HG03442 (cell line): ENCODE measurements around the gene STIP1.

ENCODE experiments used
- ATAC-seq: cut with Tn5 transposase; IDR thresholded peaks from one replicate; pipeline ENCODE4 v1.9.1; 2021; ENCODE audit warnings: mild to moderate bottlenecking, moderate library complexity; ENCODE audit not compliant: unreplicated experiment

The STIP1 gene

DNA sequence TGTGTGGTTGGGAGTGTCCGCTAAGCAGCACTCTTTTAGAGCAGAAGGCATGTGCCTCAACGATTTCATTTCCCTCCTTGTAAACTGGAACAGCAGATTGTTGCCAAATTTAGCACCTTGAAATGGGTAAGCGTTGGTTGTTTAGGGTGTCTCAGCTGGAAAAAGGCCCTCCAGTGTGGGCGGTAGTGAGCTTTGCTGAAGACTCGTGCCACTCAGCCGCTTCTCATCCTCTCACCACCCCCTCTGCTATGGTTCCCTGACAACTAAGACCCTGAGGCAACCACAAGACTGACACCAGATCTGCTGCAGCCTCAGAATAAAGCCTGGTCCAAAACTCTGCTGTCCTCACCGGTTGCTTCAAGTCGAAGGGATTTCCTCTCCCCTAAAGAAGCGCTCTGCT, 10.7 kb downstream of the STIP1 start:
- ATAC-seq, result no peak

DNA sequence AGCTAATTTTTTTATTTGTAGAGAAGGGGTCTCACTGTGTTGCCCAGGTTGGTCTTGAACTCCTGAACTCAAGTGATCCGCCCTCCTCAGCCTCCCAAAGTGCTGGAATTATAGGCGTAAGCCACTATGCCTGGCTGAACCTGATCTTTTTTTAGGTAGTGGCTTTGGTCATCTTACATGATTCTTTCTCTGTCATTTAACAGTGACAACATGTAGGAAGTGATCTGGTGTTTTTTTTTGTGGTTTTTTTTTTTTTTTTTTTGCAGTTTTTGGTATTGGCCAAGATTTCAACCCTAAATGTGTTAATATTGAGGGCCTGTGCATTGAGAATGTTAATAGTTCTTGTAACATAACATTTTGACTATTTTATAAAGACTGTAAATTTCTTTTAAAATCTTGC, 12.5 kb downstream of the STIP1 start:
- ATAC-seq, result no peak

DNA sequence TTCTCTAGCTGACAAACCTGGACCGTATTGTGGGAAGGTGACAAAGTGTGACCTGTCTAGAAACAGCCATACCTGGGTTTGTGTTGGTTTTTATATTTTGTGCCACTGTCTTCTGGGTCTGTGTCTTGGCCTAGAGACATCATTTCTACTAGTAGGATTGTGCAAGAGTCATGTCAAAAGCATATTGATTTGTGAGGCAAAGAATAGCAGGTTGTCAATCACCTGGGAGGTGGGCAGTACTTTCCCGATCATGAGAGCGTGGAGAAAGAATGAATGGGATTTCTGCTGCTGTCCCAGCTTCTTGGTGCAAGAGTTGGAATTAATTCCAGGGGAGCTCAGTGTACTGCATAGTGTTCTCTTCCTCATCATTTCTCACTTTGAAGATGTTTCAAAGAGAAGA, 15.6 kb downstream of the STIP1 start:
- ATAC-seq, result no peak

DNA sequence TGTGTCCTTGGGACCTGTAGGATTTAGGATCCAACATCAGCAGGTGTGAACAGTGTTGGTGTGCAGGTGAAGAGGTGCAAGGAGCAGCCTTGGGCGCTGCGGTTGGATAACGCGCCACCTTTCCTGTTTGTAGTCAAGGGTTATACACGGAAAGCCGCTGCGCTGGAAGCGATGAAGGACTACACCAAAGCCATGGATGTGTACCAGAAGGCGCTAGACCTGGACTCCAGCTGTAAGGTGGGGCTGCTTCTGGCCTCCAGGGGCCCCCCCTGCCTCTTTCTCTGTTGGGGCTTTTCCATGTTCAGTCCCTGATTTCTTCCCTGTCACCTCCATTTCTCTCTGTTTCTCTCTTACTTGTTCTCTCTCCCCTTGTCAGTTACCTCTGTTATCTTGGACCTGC, 17.0 kb downstream of the STIP1 start:
- ATAC-seq, result no peak

DNA sequence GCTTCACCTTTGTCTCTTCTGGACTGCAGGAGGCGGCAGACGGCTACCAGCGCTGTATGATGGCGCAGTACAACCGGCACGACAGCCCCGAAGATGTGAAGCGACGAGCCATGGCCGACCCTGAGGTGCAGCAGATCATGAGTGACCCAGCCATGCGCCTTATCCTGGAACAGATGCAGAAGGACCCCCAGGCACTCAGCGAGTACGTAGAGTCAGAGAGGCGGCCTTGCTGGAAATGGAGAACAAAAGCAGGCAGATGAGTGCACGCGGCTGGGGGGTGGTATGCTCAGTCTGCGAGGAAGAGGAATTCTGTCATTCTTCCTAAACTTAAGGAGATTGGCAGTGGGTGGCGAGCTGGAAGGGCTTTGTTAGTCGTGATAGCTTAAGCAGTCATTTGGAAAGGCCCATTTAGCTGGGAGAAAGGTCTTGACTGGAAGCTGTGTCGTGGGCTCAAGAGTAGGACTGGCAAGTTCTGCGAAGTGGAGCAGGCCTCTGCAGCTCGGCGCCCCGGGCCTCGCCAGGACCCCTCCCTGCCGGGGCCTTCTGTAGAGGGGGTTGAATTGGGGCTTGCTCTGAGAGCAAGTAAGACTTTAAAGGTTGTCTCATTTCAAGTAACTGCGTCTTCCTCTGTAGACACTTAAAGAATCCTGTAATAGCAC, 17.6 kb downstream of the STIP1 start:
- ATAC-seq, result no peak

DNA sequence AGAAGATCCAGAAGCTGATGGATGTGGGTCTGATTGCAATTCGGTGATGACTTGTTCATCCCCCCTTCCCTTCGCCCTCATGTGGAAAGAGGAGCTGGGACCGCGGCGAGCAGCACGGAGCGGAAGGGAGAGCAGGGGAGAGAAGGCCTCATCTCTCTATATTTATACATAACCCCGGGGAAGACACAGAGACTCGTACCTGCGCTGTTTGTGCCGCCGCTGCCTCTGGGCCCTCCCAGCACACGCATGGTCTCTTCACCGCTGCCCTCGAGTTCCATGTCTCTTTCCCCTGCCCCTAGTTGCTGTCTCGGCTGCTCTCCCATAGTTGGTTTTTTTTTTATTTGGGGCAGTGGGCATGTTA, 18.1 kb downstream of the STIP1 start:
- no peak for ATAC-seq

DNA sequence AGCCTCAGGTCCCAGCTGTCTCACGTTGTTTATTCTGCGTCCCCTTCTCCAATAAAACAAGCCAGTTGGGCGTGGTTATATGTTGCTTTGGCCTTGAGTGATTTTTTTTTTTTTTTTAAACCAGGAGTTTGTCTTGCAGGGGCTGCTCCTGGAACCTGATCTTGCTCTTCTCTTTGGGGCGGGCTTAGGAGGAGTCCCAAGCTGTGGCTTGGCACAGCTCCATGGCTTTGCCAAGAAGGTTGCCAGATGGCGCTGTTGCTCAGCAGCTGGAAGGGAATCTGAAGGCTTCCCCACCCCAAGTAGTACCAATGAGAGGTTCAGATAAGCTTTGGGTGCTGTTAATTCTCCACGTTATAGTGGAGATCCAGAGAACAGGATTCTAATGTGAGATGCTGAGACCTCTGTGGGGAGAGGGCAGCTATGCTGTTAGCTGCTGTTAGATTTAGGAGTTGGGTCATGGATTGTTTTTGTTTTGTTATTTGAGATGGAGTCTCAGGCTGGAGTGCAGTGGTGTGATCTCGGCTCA, 18.6 kb downstream of the STIP1 start:
- no peak for ATAC-seq

DNA sequence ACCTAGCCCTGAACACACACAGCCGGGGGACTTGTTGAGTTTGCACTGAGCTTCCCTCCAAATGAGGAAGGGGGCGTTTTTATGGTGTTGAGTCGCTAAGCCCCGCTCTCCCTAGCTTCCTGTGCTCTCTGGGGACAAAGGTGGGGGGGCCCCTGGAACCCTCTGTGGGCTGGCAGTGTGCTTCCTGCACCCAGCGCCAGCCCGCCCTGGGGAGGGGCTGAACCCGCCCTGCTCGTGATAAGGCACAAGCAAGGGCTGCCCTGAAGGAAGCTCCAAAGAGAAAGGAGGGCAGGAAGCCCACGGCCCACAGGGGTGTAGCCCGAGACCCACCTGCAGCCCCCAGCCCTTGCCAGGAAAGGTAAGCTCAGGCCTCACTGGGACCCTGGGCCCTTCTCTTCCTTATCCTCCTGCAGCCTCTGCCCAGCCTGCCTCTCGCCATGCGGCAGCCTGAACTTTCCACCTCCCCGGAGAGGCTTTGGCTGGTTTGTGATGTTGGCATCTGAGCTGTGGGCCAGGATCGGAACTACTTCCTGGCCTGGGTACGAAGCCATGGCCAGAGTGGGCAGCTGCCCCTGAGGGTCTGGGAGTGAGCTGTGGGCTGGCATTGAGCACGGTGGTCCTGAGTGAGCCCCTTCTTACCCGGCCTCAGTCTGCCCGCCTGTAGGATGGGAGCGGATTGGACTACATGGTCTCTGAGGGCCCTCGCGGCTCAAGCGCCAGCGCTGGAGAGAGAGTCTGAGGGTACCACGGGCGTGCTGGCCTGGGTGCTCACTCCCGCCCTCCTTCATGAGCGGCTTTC, 20.7 kb downstream of the STIP1 start, which contains the start of gene FERMT3:
FERMT3 (plus strand) TSS at position 265 of the 799 bp plus-strand sequence. CDS start 644 bp downstream, outside the sequence.
- peak; percentile 6 for ATAC-seq

DNA sequence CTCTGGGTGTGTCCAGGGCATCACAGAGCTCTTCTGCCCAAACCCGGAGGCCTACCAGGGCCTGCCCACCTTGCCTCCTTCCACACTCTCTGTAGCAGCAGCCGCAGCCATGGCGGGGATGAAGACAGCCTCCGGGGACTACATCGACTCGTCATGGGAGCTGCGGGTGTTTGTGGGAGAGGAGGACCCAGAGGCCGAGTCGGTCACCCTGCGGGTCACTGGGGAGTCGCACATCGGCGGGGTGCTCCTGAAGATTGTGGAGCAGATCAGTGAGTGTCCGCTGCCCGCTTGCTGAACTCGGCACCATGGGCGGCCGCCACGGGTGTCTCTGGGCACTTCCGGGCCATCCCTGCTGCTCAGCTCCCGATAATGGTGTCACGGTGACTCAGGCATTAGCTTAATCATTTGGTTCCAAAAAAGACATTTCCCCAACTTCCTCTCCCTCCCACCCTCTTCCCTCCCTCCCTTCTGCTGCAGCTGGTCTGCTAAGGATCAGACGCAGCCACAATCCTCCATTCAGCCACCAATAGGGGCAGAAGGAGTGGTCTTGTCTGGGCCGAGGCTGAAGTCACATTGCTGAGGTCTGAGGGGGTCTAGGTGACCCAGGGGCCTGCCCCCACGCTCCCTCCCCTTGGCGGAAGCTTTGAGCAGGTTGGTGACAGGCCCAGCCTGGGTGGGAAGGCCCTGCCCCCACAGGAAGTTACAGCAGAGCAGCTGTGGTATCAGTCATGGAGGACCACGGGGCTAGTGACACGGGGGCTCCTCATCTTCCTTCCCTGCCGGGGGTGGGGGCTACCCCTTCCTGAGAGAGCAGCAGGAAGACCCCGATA, 21.5 kb downstream of the STIP1 start:
- ATAC-seq, result peak; percentile 47

DNA sequence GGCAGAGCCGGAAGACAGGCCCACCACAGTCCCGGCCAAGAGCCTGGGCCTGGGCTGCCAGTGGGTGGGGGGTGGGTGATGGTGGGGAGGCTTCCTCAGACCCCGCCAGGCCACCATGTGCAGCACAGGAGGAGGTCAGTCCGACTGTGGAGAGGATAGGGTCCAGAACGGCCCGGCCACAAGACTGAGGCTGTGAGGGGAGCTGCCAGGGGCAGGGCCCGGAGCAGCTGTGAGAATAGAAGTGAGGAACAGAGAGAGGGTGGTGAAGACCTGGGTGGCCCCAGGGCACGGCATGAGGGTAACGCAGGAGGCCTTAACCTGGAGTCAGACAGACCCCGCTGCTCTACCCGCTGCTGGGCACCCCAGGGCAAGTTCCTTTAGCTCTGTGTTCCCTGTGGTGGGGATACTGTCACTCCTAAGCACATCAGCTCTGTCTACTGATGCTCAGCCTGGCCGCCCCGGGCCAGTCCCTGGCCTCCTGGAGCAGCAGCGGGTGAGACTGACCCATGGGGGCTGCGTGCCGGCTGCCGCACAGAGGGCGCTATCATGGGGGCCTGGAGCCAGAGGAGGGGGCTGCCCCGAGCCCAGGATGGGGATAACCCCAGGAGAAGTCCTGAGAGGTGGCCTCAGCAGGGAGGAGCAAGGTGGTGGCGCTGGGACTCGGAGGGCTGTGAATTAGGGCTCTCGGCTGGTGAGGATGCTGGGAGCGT, 22.3 kb downstream of the STIP1 start:
- ATAC-seq, result no peak

DNA sequence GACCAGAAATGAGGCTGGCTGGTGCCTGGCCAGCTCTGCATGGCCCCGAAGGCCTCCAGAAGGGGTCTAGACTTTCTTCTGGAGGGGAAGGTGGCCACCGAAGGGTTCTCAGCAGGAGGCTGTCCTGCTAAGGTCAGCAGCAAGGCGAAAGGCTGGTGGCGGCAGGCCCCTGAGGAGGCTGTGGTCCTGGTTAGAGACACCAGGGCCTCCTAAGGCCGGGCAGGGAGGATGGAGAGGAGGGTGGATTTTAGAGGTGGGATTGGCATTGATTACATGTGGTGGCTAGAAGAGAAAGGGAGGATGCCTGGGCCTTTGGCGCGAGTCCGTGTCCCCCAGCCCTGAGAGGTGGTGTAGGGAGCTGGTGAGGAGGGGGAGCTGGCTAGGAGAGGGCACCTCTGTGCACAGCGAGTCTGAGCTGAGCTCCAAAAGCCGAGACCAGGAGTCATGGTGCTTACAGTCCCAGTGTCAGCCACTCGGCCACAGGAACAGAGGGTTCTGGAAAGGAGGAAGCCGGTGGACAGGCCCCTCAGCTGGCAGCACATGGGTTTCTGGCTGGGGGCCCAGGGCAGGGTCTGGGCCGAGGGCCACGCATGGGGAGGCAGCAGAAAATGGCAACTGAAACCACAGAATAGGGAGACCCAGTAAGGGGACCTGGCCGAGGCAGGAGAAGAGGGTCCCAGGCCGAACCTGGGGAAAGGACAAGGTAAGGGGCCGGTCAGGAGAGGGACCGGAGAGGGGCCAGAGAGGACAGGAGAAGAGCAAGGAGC, 23.0 kb downstream of the STIP1 start:
- no peak for ATAC-seq

DNA sequence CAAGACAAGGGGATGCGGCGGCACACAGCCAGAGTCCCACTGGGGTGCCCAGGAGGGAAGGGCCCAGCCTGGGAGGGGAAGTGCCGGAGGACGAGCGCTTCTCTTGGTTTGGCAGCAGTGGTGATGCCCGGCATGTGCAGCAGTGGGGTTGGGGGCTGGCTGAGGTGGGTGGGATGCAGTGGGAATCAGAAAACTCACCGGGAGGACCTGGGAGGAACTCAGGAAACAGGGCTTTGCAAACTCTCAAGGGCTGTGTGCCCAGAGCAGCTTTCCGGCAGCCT, 23.5 kb downstream of the STIP1 start:
- no peak for ATAC-seq

DNA sequence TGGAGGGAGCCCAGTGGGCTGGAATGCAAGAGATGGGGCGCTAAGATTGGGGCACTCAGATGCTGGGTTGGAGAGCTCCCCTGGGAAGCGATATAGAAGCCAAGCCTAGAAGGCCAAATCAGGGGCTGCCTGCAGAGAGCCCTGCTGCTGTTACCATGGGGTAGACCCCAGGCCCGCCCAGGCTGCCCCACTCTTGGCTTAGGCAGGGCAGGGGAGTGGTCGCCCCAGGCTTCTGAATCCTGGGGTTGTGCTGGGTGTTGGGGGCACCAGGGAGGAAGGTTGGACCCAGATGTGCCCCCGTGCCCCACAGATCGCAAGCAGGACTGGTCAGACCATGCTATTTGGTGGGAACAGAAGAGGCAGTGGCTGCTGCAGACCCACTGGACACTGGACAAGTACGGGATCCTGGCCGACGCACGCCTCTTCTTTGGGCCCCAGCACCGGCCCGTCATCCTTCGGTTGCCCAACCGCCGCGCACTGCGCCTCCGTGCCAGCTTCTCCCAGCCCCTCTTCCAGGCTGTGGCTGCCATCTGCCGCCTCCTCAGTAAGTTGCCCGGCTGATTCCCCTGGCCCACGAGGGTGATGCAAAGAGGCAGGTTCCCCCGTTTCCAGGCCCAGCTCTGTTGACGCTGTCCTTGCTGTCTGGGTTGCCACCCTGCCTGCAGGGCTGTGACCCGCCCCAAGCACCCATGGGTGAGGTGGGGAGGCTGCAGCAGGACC, 24.5 kb downstream of the STIP1 start:
- no peak for ATAC-seq

DNA sequence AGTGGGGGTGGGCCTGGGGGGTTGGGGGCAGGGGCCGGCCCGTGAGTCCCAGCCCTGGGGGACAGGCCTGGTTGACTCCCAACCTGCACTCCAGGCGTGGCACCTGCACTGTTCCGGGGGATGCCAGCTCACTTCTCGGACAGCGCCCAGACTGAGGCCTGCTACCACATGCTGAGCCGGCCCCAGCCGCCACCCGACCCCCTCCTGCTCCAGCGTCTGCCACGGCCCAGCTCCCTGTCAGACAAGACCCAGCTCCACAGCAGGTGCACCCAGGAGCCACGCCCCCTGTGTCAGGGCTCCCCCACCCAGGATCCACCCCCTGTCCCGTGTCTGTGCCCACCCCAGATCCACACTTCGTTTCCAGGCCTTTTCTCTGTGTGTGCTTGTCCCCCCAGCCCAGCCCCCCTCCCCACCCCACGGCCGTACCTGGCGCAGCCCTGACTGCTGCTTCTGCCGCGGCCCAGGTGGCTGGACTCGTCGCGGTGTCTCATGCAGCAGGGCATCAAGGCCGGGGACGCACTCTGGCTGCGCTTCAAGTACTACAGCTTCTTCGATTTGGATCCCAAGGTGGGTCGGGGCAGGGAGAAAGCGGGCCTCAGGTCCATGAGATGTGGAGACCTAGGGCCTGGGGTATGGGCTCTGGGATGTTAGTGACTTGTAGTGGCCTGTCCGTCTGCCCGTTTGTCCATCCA, 25.4 kb downstream of the STIP1 start:
- ATAC-seq, result no peak

DNA sequence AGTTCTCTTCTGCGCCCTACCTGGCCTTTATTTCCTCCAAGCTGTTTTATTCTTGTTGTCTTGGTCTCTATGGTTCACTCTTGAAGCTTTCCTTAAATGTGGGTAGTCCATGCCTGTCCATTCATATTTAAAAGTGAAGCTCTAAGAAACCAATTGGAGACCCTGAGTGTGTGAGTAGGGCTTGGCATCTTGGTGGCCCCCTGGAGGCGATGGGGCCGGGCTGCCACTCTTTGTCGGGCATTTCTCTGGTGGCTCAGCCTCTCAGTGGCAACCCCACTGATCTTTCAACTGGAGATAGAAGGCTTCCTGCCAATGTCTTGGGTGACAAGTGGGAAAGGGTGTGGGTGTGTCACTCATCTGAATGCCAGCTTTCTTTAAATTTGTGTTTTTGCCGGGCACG, 30.9 kb downstream of the STIP1 start:
- ATAC-seq, result no peak

DNA sequence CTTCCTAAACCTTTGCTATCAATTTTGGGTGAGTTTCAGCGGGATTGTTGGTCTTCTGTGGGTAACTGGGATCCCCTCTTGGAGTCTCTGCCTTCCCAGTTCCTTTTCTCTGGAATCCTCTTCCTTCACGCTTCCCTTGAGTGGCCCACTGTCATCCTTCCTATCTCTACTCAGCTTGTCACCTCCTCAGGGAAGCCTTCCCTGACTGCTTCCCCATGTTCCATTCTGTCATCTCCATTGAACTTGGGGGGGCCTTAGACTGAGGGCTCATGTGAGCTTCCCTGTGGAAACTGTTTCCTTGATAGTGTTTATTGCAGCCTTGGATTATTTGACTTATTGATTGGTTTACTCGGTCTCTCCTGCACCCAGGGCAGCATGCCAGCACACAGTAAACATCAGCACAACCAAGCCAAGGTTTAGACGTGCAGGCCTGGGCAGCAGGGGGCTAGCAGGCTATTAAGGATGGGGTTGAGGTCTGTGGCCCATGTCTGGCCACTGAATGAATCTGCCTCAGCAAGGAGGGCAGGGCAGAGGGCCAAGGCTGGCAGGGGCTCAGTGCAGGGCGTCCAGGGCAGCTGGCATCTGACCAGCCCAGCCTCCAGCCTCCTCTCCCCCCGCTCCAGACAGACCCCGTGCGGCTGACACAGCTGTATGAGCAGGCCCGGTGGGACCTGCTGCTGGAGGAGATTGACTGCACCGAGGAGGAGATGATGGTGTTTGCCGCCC, 32.8 kb downstream of the STIP1 start:
- no peak for ATAC-seq

DNA sequence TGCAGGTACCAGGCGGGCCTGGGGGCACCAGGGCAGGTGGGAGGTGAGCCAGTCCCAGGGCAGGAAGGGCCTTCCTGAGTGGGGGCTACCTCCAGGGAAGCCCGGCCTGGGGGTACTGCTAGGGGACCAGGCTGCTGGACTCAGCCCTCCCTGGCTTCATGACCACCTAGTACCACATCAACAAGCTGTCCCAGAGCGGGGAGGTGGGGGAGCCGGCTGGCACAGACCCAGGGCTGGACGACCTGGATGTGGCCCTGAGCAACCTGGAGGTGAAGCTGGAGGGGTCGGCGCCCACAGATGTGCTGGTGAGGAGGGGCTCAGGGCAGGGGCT, 33.3 kb downstream of the STIP1 start:
- no peak for ATAC-seq

DNA sequence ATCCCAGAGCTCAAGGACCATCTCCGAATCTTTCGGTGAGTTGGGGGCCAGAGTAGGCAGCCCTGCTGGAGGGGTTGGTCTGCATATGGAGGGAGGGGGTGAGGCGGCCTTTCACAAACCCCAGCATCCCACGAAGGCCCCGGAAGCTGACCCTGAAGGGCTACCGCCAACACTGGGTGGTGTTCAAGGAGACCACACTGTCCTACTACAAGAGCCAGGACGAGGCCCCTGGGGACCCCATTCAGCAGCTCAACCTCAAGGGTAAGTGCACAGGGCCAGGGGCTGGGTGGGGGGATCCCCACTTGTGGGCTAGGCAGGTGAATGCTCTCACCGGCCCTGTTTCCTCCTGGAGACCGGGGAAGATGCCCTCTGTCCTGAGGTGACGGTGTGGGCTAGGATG, 33.8 kb downstream of the STIP1 start:
- no peak for ATAC-seq

DNA sequence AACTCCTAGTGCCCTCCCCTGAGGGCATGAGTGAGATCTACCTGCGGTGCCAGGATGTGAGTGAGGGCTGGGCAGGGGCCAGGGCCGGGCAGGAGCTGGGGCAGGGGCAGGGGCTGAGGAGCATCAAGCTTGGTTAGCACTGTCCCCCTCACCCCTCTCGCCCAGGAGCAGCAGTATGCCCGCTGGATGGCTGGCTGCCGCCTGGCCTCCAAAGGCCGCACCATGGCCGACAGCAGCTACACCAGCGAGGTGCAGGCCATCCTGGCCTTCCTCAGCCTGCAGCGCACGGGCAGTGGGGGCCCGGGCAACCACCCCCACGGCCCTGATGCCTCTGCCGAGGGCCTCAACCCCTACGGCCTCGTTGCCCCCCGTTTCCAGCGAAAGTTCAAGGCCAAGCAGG, 34.3 kb downstream of the STIP1 start:
- no peak for ATAC-seq
